ENCODE results near the gene DNAI2. TPM values are rescaled to one million over a fixed set of nuclear protein-coding genes. Genes with fewer than 3 reads are reported as not detected.
A peak's percentile ranks its signal among the peaks of the same experiment; 100 is the strongest.

Gene DNAI2
- total RNA-seq, 4 donors from 2014 or later: not detected

GRCh38 chr17:74282587-74283370 lies 8.7 kb downstream of the DNAI2 start:
- no peaks in the 10 kb centered on the region for H3K9me3 ChIP-seq
- TF ChIP-seq CTCF (IDR thresholded peaks at IDR 0.05): no peak
- no peak for TF ChIP-seq POLR2A (IDR thresholded peaks at IDR 0.05)

GRCh38 chr17:74283371-74283673 lies 9.3 kb downstream of the DNAI2 start:
- TF ChIP-seq POLR2A (IDR thresholded peaks at IDR 0.05): no peak
- TF ChIP-seq CTCF (IDR thresholded peaks at IDR 0.05): no peak
- H3K27me3 ChIP-seq: no peaks in the 10 kb centered on the region
- H3K4me1 ChIP-seq: no peaks in the 10 kb centered on the region
- H3K27ac ChIP-seq: no peak overlapping the region
- H3K36me3 ChIP-seq: no peaks in the 10 kb centered on the region
- H3K4me3 ChIP-seq: no peak overlapping the region
- H3K9me3 ChIP-seq: no peaks in the 10 kb centered on the region
- no peak for DNase-seq

More at GRCh38 chr17:74282587-74283370, 8.7 kb downstream of the DNAI2 start:
- Histone ChIP-seq H3K36me3 (no peaks in the 10 kb centered on the region), H3K4me3 (no peak overlapping the region), H3K4me1 (no peaks in the 10 kb centered on the region), H3K27ac (peak overlapping the region in 2 of 4 donors; percentile 29 to 60), H3K27me3 (no peaks in the 10 kb centered on the region)
- DNase-seq: peak in 1 of 3 donors; percentile 51

- Histone ChIP-seq H3K27me3 (no peaks in the 10 kb centered on the region), H3K4me3 (no peak overlapping the region), H3K9me3 (no peaks in the 10 kb centered on the region), H3K36me3 (no peaks in the 10 kb centered on the region), H3K4me1 (no peaks in the 10 kb centered on the region), H3K27ac (no peak overlapping the region)
- DNase-seq: no peak
- no peak for TF ChIP-seq CTCF (IDR thresholded peaks at IDR 0.05)
- no peak for TF ChIP-seq POLR2A (IDR thresholded peaks at IDR 0.05)
Measured at GRCh38 chr17:74287031-74287602, 13.1 kb downstream of the DNAI2 start.

- Histone ChIP-seq H3K36me3 (no peaks in the 10 kb centered on the region), H3K4me3 (no peak overlapping the region), H3K27ac (no peak overlapping the region), H3K4me1 (no peaks in the 10 kb centered on the region), H3K9me3 (no peaks in the 10 kb centered on the region), H3K27me3 (no peaks in the 10 kb centered on the region)
- no peak for DNase-seq
- TF ChIP-seq POLR2A (IDR thresholded peaks at IDR 0.05) (no peak), CTCF (IDR thresholded peaks at IDR 0.05) (no peak)
Measured at GRCh38 chr17:74288785-74289184, 14.8 kb downstream of the DNAI2 start.

GRCh38 chr17:74289688-74290087 lies 15.7 kb downstream of the DNAI2 start:
- no peak overlapping the region for H3K27ac ChIP-seq
- H3K4me3 ChIP-seq: no peak overlapping the region
- H3K27me3 ChIP-seq: no peaks in the 10 kb centered on the region
- no peak for DNase-seq
- no peaks in the 10 kb centered on the region for H3K4me1 ChIP-seq
- H3K36me3 ChIP-seq: no peaks in the 10 kb centered on the region
- H3K9me3 ChIP-seq: no peaks in the 10 kb centered on the region
- TF ChIP-seq POLR2A (IDR thresholded peaks at IDR 0.05): no peak
- TF ChIP-seq CTCF (IDR thresholded peaks at IDR 0.05): no peak
